ENCODE data around the gene SCEL.
"Not testable (repeated sequence)": the region's sequence is repeated elsewhere in the genome, so short reads cannot be mapped to it uniquely, and the experiment has no call there.

The SCEL gene

DNA sequence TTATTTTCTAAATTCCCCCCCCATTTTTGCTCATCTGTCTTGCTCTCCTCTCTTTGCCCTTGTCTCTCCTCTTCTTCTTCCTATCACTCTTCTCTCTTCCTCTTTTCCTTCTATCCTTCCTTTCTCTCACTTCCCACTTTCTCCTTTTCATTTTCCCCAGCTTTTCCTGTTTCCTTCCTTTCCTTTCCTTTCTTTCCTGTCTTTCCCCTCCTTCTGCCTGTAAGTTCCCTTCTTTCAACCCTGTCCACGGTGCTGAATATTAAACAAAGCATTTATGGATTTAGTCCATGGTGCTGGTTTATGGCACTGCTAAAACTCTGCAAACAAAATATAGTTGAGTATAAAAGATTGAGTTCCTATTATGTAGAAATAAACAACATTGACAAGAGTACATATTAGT lies 27.6 kb downstream of the SCEL start:
- DNase-seq, result no peak

- peak; percentile 75 for DNase-seq
Measured at GRCh38 chr13:77565635-77566034, 30.1 kb downstream of the SCEL start.

GRCh38 chr13:77571956-77572355 lies 36.5 kb downstream of the SCEL start:
- no peak for DNase-seq

DNA sequence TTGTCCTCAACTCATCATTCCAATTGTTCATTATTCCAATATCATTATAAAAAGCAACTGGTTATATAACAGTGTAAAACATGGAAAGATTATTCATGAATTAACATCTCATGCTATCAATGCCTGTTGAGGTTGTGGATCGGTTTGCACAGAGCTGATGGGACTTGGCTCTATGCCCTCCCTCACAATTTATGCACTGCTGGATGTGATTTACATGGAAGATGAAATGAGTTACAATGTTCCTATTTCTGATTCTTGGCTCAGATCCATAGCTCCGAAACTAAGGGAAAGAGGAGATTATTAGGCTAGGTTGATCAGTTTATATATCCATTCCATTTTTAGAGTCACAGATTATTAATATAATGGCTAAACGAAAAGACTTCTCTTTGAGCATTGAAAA lies 38.6 kb downstream of the SCEL start:
- DNase-seq, result peak; percentile 66

- DNase-seq, result peak; percentile 98
Measured at GRCh38 chr13:77579959-77580358, 44.5 kb downstream of the SCEL start.

DNA sequence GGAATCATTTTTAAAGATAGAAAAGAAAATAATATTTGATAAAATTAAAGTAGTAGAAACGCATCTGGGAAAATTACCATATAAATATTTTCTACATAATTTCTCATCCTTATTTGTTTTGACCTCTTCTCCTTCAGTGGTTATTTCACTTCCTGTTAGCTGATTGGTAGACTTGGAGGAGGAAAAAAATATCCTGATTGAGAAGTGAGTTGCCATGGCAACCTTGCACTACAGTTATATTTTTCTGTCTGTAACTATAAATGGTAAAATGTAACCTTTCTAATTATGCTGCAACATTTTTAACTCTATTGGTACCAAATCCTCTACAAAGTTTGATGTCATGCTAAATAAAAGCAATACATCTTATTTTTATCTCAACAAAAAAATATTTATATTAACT lies 45.2 kb downstream of the SCEL start:
- peak; percentile 65 for DNase-seq

- DNase-seq, result no peak
Measured at GRCh38 chr13:77583581-77583980, 48.1 kb downstream of the SCEL start.

- DNase-seq, result peak; percentile 54
Measured at GRCh38 chr13:77584106-77584505, 48.6 kb downstream of the SCEL start.

DNA sequence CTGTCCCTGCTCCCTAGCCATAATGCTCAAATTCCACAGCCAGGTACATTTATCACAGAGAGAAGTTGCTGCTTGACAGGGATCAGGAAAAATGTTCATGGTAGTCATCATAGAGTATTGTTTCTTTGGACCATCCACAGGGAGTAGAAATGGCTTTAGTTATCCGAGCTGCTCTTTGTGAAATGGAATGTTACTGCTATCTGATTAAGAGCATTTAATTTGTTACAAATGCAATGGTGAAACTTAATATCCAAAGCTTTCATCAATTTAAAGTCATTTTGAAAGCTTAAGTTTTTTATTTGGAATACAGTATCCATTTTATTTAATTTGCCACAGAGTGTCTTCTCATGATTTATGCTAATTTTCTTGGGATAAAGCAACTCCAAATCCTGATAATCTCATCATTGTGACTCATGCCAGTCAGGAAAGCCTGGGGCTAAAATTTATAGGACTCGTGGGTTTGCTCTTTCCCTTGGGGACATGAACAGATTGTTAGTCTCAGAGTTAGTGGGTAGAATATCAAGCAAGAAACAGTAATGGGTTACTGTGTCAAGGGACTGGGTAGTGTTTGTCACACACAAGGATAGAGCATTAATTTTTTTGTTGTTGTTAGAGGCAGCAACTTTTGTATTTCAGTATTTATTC lies 59.8 kb downstream of the SCEL start:
- peak; percentile 86 for DNase-seq

GRCh38 chr13:77596777-77597176 lies 61.3 kb downstream of the SCEL start:
- no peak for DNase-seq

DNA sequence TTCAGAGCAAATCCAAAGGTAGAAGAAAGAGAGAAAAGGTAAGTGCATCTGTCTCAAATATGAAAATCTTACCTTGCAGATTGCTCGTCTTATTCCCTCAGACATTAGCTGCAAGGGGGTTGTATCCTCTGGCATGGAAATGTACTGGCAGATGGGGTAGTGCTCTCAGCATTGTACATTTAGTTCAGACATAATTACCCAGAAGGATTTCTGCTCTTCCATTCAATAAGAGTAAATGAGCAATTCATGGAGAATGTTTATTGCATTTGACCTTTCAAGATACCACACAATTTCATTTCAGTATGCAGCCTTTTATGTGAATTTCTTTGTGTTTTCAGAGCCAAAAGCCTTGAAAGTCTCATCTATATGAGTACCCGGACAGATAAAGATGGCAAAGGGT lies 63.8 kb downstream of the SCEL start:
- DNase-seq, result peak; percentile 94

- DNase-seq, result no peak
Measured at GRCh38 chr13:77600701-77601100, 65.2 kb downstream of the SCEL start.

DNA sequence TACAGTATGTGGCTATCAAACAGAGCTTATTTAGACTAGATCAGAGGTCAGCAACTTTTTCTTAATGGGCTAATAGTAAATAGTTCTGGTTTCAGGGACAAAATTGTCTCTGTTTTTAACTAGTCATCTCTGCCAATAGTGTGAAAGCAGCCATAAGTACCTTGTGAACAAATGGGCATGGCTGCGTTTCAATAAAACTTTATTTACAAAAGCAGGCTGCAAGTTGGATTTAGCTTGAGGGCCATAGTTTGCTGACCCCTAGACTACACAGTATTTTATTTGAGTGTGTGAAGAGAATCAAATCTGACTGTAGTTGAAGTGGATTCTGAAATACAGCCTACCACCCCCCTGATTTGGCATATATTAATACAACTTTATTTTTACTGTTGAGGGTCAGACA lies 75.6 kb downstream of the SCEL start:
- no peak for DNase-seq

GRCh38 chr13:77616027-77616426 lies 80.5 kb downstream of the SCEL start:
- no peak for DNase-seq

DNA sequence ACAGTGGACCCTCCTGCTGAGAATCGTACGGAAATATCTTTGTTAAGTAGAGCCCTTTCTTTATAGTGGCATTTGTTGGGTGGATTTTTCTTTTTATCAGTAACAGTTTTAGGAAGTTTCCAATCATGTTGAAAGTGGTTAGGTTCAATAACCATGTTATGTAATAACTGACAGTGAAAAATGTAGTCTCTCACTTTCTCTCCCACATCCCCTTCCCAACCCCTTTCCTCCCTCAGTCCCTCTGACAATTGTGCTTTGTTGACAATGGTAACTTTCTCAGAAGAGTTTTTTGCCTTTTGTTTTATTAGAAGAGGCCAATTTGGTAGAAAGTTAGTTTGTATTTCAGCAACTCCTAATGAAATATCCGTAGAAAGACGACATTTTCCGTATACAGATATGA lies 84.1 kb downstream of the SCEL start:
- DNase-seq, result no peak

DNA sequence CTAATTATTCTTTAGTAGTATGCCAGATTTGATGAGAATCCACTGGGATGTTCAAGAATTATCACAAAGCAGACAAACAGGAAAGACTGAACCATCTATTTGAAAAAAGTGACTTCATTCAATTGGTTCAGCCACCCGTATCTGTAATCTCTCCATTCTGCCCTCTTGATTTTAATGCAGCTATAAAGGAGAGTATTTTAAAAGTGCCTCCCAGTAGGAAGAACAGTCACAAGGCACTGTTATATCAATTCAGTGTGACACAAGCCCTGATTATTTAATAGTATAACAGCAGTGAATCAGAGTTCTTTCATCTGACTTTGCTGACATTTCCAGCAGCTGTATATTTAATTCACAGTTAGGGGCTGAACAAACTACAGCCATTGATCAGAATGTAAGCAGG lies 84.6 kb downstream of the SCEL start:
- no peak for DNase-seq

GRCh38 chr13:77623806-77624205 lies 88.3 kb downstream of the SCEL start:
- DNase-seq, result no peak

DNA sequence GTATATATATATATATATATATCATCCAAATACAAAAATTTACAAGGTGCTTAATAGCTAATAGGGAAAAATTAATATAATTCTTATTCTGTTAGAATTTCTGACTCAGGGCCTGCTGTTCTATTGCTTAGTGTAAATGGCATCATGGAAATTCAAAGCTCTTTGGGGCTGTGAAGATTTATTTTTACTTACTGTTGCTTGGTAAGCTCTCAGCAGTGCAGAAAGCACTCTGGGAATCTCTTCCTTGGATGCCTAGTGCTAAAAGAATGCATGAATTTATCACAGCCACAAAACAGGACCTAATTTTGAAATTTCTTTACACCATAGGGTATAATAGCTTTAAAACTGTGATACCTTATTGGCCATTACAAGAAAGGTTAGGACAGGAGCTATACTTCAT lies 92.7 kb downstream of the SCEL start:
- no peak for DNase-seq

DNA sequence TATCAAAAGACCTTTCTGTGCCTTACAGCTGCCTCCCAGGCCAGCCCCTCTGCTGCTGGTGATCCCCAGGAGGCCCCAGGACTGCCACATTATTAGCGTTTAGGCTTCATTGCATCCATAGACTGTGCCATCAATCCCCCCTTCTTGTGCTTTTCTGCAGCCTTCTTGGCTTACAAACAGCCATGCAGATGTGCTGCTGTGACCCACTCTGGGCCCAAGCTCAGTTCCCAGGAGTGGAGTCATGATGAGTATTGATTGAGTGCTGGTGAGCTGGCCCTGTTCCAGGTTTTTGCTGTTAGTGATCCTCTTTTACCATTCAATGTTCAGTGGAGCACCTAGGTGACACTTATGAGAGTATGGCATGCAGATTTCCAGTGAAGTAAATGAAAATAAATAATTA lies 102.1 kb downstream of the SCEL start:
- peak; percentile 95 for DNase-seq

- DNase-seq, result no peak
Measured at GRCh38 chr13:77650409-77650808, 114.9 kb downstream of the SCEL start.

DNA sequence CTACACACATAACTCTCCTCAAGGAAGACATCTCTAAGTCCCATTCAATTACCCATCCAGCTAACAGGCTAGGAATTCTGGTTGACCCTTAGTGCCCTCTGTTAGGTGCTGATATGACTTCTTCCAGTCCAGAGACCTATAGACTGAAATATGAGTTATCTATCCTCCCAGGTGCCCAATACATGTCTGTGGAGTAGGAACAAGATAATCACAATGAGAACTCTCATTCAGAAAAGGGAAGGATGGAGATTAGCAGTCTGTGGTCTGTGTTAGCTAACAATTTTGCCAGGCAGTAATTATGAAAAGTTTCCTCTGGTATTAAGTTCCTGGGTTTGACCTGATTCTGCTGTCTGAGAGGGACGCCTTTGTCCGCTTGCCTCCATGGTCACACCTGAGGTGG lies 117.8 kb downstream of the SCEL start:
- DNase-seq, result no peak

DNA sequence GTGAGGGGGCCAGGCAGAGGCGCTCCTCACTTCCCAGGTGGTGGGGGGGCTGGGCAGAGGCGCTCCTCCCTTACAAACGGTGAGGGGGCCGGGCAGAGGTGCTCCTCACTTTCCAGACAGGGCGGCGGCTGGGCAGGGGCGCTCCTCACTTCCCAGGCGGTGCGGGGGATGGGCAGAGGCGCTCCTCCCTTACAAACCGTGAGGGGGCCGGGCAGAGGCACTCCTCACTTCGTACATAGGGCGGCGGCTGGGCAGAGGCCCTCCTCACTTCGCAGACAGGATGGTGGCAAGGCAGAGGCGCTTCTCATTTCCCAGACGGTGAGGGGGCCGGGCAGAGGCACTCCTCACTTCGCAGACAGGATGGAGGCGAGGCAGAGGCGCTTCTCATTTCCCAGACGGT lies 124.5 kb downstream of the SCEL start:
- DNase-seq, result not testable (repeated sequence)

GRCh38 chr13:77660841-77661250 lies 125.3 kb downstream of the SCEL start:
- no peak for DNase-seq

DNA sequence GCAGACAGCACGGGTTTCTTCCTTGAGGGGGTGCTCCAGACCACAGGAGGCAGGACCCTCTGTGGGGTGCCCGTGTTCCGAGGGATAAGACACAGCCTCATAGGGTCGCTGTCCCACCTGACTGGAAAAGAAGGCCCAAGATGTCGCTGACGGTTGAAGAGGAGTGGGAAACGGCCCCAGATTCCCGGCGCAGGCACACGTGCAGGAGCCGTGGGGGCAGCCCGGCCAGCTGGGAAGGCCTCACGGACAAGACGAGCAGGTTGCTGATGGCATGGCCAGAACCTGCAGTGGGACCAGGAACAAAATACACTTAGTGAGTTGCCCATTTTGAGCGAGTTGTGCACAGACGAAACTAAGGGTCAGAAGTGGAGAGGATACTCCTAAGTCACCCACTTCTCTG lies 126.8 kb downstream of the SCEL start:
- DNase-seq, result not testable (repeated sequence)

GRCh38 chr13:77662831-77663230 lies 127.3 kb downstream of the SCEL start:
- DNase-seq, result not testable (repeated sequence)

DNA sequence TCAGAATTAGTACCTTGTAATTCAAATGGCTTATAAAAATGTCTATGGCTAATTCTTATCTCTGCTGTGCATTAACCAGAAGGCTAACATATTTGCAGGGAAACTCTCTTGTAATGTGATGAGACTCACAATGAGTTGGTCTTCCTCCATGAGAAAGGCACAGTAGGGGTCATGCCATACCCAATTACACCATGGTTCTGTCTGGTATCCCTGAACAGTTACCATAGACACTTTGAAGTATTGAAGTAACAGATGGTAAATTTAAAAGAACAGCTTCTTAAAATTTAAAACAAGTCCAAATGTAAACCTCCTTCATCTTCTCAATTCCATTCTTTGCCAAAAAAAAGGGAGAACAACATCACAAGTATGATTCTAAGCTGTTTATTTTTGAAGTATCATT lies 139.3 kb downstream of the SCEL start:
- peak; percentile 10 for DNase-seq

Measured in NCI-H2171 treated with DMSO at 0.1 percent for 48 hours (cell line).